Fibroblast of skin of left biceps (primary cell): ENCODE results near the gene VAMP2.

Experiments used
- DNase-seq, 2 experiments: peaks; one replicate each; pipeline ENCODE4 v3.0.0-alpha.2; 2013; ENCODE audit warnings: low read depth in 2 of 2

Gene VAMP2

GRCh38 chr17:8162233-8162996 is at the start of gene VAMP2:
TSS of gene VAMP2 (minus strand) at chr17:8162948. CDS start at chr17:8162879, 69 bp downstream.
- no peak for DNase-seq

GRCh38 chr17:8210761-8211458 is 48.2 kb upstream of the VAMP2 start:
- DNase-seq = no peak

DNA sequence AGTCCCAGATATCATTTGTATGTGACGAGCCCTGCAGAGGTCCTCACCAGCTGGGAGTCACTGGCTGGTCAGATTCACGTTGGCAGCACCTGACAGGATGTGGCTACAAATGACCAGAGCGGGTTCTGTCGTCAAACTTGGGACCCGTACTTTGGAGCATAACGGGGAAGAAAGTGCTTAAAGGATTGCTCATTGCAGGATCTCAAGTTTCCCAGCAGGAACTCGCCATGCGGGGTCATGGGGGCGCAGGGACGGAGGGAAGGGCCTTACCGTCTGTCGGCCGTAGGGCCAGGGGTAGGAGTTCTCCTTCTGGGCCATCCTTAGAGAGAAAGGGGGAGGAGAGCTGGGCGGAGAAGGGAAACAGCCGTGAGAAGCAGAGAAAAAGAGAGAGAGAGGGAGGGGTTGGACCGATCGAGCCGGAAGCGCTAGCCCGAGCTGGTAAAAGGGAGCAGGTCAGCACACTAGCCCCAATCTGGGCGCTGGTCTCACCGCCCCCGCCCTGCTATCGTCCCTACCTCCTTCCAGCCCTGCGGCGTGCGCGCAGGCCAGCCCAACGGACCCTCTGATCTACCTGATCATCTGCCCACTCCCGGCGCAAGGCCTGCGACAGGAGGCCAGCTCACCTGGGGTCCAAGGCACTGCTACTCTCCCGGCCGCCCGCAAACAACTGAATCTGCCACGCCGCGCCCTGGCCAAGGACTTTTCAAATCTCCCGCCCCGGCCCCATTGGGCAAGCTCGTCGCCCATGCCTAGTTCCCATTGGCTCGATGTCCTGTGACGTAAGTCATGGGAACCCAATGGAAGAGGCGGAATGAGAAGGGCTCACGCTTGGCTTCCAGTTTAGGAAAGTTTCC is 47.4 kb upstream of the VAMP2 start, which contains the start of gene AURKB:
Gene AURKB, minus strand, starts transcription at position 669 of the 854 bp plus-strand sequence. Its CDS starts 351 bp downstream, at position 318.
- peak; percentile 92 to 94 for DNase-seq

- no peak for DNase-seq
Measured at GRCh38 chr17:8206536-8206935, 43.8 kb upstream of the VAMP2 start.

GRCh38 chr17:8204761-8205555 is 42.2 kb upstream of the VAMP2 start:
- DNase-seq = no peak

DNA sequence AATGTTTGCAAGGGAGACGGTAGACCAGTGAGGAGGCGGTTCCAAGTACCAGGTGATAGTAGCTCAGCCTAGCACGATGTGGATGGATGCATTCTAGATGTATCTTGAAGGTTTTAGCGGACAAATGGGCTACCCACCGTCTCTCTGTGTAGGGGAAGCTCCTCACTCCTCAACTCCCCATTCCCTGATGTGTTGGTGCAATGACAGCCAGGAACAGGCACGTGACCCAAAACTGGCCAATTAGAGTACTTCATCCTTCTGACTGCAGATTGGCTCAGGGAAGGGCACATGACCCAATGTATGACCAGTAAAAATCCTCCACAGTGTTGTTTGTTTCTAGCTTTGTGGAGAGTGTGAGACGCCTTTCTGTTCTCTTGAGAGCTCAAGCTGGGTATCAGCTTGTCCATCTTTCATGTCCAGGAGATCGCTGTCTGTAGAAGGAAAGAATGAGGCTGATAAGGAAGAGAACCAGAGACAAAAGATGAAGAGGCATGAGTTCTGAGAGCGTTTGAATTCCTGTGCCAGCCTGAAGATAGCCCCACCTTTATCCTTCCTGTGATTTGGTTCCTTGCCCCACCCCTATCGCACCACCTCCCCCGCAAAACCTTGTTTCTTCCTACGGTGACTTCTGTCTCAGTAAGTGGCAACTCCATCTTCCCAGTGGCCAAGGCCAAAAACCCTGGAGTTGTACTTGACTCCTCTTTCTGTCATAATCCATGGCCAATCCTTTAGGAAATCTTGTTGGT is 29.5 kb upstream of the VAMP2 start:
- DNase-seq = peak in 1 of 2 experiments; percentile 71

DNA sequence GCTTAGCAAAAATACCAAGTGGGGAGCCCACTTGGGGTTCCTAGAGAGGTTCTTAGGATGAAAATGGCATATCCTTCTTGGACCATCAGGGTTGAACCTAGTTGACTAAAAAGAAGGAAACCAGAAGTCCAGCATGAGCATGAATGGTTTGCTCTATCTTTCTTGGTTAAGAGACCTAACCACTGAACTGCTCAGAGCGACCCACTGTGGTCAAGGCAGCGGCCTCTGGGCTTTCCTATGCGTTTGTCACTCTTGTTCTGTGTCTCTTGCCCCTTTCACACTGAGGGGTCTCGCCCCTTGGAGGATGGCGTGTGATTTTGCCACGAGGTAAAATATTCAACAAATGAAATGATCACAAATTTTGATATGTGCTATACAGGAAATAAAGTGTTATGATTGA is 27.8 kb upstream of the VAMP2 start:
- no peak for DNase-seq

GRCh38 chr17:8189711-8190477 is 27.1 kb upstream of the VAMP2 start, which contains the start of gene BORCS6:
TSS of gene BORCS6 (minus strand) at chr17:8190180. CDS start at chr17:8190140, 40 bp downstream.
- DNase-seq = peak; percentile 94 to 96

GRCh38 chr17:8189041-8189710 is 26.4 kb upstream of the VAMP2 start:
- DNase-seq = no peak

- DNase-seq = no peak
Measured at GRCh38 chr17:8188263-8188839, 25.6 kb upstream of the VAMP2 start.

DNA sequence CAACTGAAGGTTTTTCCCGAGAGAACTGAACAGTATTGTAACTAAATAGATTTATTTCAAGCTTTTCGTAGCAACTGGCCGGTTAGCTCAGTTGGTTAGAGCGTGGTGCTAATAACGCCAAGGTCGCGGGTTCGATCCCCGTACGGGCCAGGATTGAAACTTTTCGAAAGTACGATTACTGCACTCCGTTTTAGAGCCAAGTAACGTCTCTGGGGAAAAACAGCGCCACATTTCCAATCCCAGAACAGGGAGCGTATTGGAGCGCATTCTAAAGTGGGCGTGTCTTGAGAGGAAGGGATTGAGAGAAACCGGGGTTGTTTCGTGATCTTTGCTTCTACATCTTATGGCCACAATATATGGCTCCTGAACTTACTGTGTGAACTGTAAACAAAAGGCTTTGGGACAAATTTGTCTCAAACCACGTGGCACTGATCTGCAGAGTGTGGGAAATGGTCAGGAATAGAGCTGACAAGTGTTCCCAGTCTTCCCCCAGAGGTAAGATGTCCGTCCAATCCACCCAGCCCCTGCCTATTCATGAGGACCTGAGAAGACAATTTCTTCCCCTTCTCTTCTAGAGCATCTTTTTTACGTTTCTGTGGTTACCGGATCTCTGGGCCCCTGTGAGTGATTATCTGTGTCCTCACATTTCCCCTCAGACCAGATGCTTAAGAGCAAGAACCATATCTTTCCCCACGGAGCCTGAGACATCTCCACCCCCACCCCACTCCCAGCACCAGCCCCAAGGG is 24.9 kb upstream of the VAMP2 start:
- DNase-seq = peak; percentile 99

- peak; percentile 88 to 91 for DNase-seq
Measured at GRCh38 chr17:8186787-8187516, 24.2 kb upstream of the VAMP2 start.

- no peak for DNase-seq
Measured at GRCh38 chr17:8186446-8186786, 23.7 kb upstream of the VAMP2 start.

DNA sequence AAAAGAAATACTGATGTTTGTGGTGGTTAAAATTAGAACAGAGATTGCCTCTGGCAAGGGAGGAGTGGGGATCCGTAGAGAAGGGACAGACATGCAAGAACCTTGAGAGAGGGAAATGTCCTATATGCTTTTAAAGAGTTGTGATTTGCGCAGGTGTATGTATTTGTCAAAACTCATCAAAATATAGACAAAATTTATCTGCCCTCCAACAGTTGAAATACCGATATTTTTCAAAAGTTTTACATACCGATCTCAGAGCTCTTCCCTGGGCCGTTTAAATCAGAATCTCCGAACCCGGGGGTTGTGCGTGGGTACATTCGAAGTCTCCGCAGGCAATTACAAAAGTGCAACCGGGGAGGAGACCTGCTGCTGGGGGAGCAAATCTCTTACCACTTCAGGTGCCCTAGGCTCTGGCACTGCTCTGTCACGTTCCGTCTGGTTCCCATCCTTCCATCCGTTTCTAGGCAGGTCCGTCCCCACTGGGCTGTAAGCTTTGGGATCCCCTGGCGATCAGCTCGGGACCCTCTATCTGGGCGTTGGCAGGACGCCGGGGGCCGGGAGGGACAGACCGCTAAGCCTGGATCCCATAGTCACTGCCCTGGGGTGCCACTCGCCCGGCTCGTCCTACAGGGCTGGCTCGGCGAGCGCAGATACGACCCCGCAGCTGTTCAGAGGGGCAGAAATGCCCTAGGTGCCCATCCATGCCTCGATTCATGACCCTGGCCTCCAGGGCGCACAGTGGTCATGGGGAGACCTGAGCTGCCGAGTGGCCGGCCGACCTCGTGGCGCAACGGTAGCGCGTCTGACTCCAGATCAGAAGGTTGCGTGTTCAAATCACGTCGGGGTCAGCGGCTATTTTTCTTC is 23.1 kb upstream of the VAMP2 start:
- peak in 1 of 2 experiments; percentile 24 for DNase-seq

- no peak for DNase-seq
Measured at GRCh38 chr17:8176998-8177731, 14.4 kb upstream of the VAMP2 start.
